ENCODE results near the gene GAB1. TPM values are rescaled to one million over a fixed set of nuclear protein-coding genes. Genes with fewer than 3 reads are reported as not detected.
A peak's percentile ranks its signal among the peaks of the same experiment; 100 is the strongest.

GAB1 gene
- total RNA-seq, 6 experiments from 2014 or later, result 6.6 to 8.9 (median 6.9) TPM

GRCh38 chr4:143482840-143483239 lies 146.2 kb downstream of the GAB1 start:
- peak; percentile 56 for DNase-seq
- no peak overlapping the region for H3K4me3 Mint-ChIP-seq
- H3K27me3 Mint-ChIP-seq (ENCODE audit: insufficient read depth), result no peaks in the 10 kb centered on the region; the same call in 1 of the 2 replicates
- H3K4me1 Mint-ChIP-seq (ENCODE audit: low read depth), result no peaks in the 10 kb centered on the region
- TF ChIP-seq, protein P1, sequence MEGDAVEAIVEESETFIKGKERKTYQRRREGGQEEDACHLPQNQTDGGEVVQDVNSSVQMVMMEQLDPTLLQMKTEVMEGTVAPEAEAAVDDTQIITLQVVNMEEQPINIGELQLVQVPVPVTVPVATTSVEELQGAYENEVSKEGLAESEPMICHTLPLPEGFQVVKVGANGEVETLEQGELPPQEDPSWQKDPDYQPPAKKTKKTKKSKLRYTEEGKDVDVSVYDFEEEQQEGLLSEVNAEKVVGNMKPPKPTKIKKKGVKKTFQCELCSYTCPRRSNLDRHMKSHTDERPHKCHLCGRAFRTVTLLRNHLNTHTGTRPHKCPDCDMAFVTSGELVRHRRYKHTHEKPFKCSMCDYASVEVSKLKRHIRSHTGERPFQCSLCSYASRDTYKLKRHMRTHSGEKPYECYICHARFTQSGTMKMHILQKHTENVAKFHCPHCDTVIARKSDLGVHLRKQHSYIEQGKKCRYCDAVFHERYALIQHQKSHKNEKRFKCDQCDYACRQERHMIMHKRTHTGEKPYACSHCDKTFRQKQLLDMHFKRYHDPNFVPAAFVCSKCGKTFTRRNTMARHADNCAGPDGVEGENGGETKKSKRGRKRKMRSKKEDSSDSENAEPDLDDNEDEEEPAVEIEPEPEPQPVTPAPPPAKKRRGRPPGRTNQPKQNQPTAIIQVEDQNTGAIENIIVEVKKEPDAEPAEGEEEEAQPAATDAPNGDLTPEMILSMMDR (IDR thresholded peaks at IDR 0.05), result peak; percentile 84
- no peak overlapping the region for H3K27ac Mint-ChIP-seq
- no peaks in the 10 kb centered on the region for H3K36me3 Mint-ChIP-seq (ENCODE audit: low read depth)
- H3K9me3 Mint-ChIP-seq, result no peaks in the 10 kb centered on the region

DNA sequence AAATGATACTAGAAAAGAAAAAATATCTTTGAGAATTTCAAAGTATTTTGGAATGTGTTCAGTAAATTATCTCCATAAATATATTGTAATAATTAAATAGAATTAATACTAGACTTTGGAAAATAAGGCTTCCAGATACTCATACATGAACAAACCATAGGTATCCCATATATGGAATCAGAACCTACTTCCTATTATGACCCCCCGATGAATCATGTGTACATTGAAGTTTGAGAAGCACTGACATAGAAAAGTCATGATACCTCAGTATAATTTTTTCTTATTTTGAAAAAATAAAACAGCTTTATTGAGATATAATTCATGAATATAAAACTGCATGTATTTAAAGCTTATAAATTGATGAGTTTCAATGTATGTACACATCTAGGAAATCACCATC lies 149.6 kb downstream of the GAB1 start:
- DNase-seq, result no peak
- Mint-ChIP-seq H3K27ac (no peak overlapping the region), H3K36me3 (ENCODE audit: low read depth) (no peaks in the 10 kb centered on the region), H3K27me3 (ENCODE audit: insufficient read depth) (peaks cover 2% of the 10 kb centered on the region), H3K9me3 (no peaks in the 10 kb centered on the region), H3K4me3 (no peak overlapping the region), H3K4me1 (ENCODE audit: low read depth) (peaks cover 8% of the 10 kb centered on the region)
- TF ChIP-seq, protein P1 (IDR thresholded peaks at IDR 0.05), result no peak

DNA sequence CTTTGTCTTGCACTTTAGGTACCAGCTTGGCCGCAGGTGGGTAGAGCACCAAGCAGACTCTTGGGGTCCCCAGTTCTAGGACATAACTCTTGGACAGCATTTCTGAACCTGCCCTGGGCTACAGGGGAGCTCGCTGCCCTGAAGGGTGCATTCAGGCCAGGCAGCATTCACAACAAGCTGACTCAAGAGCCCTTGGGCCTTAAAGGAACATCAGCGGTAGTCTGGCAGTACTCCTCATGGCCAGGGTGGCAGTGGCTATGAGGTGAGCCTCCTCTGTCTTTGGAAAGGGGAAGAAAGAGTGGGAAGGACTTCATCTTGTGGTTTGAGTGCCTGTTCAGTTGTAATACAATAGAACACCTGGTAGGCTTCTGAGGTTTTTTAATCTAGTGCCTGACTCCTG lies 152.0 kb downstream of the GAB1 start:
- Mint-ChIP-seq H3K27me3 (ENCODE audit: insufficient read depth) (peaks cover 4% of the 10 kb centered on the region; the same call in 1 of the 2 replicates), H3K36me3 (ENCODE audit: low read depth) (no peaks in the 10 kb centered on the region), H3K4me1 (ENCODE audit: low read depth) (peaks cover 8% of the 10 kb centered on the region), H3K27ac (no peak overlapping the region), H3K9me3 (no peaks in the 10 kb centered on the region), H3K4me3 (no peak overlapping the region)
- TF ChIP-seq, protein P1 (IDR thresholded peaks at IDR 0.05), result no peak
- DNase-seq, result peak; percentile 4

GRCh38 chr4:143489106-143489505 lies 152.4 kb downstream of the GAB1 start:
- no peak overlapping the region for H3K27ac Mint-ChIP-seq
- TF ChIP-seq, protein P1 (IDR thresholded peaks at IDR 0.05), result no peak
- peak; percentile 35 for DNase-seq
- peaks cover 8% of the 10 kb centered on the region for H3K4me1 Mint-ChIP-seq (ENCODE audit: low read depth)
- peaks cover 4% of the 10 kb centered on the region; the same call in 1 of the 2 replicates for H3K27me3 Mint-ChIP-seq (ENCODE audit: insufficient read depth)
- H3K36me3 Mint-ChIP-seq (ENCODE audit: low read depth), result no peaks in the 10 kb centered on the region
- no peak overlapping the region for H3K4me3 Mint-ChIP-seq
- no peaks in the 10 kb centered on the region for H3K9me3 Mint-ChIP-seq

DNA sequence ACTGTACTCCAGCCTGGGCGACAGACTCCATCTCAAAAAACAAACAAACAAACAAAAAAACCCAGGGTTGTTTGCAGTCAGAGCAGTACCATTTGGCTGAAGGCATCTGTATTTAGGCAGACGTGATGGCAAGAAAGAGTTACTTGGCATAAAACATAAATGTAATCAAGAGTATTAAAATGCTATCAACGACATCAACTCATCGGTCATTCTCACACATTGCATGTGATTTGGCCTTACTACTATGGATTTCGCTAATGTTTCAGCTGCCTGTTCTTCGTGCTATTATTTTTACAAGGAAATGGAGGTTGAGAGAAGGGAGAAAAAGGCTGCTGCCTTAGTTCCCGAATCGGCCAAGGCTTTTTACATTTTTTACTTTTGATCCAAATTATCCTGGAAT lies 161.3 kb downstream of the GAB1 start:
- H3K36me3 Mint-ChIP-seq (ENCODE audit: low read depth), result no peaks in the 10 kb centered on the region
- H3K27ac Mint-ChIP-seq, result no peak overlapping the region
- no peaks in the 10 kb centered on the region for H3K4me1 Mint-ChIP-seq (ENCODE audit: low read depth)
- H3K9me3 Mint-ChIP-seq, result no peaks in the 10 kb centered on the region
- H3K4me3 Mint-ChIP-seq, result no peak overlapping the region
- no peak for DNase-seq
- H3K27me3 Mint-ChIP-seq (ENCODE audit: insufficient read depth), result peaks cover 7% of the 10 kb centered on the region
- TF ChIP-seq, protein P1 (IDR thresholded peaks at IDR 0.05), result no peak

GRCh38 chr4:143502231-143502630 lies 165.6 kb downstream of the GAB1 start:
- DNase-seq, result no peak
- Mint-ChIP-seq H3K27ac (no peak overlapping the region), H3K36me3 (ENCODE audit: low read depth) (no peaks in the 10 kb centered on the region), H3K27me3 (ENCODE audit: insufficient read depth) (peaks cover 9% of the 10 kb centered on the region), H3K4me1 (ENCODE audit: low read depth) (no peaks in the 10 kb centered on the region), H3K4me3 (no peak overlapping the region), H3K9me3 (no peaks in the 10 kb centered on the region)
- TF ChIP-seq, protein P1 (IDR thresholded peaks at IDR 0.05), result no peak

Data from HFFc6 (cell line).